ENCODE measurements around the gene ZDHHC8. TPM values are rescaled to one million over a fixed set of nuclear protein-coding genes. Genes with fewer than 3 reads are reported as not detected.

Gene ZDHHC8
- total RNA-seq, 1 donor = 12.7 TPM

DNA sequence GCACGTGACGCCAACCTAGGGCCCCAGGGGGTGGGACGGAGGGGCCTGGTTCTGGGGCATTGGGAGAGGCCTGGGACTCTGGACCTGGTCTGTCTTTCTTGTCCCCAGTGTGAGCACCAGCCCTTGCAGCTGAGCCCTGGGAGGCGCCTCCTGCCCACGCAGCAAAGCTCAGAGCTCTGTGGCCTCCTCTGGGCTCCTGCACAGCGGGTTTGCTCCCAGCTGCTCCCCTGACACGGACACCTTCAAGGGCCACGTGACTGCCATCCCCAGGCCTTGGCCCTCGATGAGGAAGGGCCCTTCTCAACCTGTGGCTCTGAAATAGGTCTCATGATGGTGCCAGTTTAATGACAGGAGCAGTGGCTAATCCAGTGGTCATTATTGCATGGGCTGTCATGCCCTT is 50.8 kb downstream of the ZDHHC8 start:
- no peak for DNase-seq (ENCODE audit: low read depth)
- no peak overlapping the region for H3K4me3 ChIP-seq (ENCODE audit: low read depth, low read length)
- TF ChIP-seq, protein P1, sequence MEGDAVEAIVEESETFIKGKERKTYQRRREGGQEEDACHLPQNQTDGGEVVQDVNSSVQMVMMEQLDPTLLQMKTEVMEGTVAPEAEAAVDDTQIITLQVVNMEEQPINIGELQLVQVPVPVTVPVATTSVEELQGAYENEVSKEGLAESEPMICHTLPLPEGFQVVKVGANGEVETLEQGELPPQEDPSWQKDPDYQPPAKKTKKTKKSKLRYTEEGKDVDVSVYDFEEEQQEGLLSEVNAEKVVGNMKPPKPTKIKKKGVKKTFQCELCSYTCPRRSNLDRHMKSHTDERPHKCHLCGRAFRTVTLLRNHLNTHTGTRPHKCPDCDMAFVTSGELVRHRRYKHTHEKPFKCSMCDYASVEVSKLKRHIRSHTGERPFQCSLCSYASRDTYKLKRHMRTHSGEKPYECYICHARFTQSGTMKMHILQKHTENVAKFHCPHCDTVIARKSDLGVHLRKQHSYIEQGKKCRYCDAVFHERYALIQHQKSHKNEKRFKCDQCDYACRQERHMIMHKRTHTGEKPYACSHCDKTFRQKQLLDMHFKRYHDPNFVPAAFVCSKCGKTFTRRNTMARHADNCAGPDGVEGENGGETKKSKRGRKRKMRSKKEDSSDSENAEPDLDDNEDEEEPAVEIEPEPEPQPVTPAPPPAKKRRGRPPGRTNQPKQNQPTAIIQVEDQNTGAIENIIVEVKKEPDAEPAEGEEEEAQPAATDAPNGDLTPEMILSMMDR (IDR thresholded peaks at IDR 0.05; ENCODE audit: insufficient read depth, low read length) = no peak

DNA sequence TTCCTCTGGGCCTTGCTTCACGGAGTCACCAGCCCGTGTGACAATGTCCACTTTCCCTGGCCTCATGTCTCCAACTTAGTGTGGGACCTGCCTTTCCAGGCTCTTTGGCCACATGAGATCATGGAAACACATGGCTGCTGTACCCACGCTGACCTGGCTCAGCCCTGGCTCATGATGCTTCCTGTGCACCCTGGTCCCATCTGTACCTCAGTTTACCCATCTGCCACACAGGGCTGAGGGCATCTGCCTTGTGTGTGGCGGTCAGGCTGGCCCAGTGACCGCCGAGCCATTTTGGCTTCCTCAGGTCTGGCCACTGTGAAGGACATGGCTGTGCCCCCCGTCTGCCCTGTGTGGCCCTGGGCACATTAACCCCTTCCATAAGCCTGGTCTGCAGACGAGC is 51.5 kb downstream of the ZDHHC8 start:
- TF ChIP-seq, protein P1 (IDR thresholded peaks at IDR 0.05; ENCODE audit: insufficient read depth, low read length) = no peak
- no peak for DNase-seq (ENCODE audit: low read depth)
- H3K4me3 ChIP-seq (ENCODE audit: low read depth, low read length) = no peak overlapping the region

DNA sequence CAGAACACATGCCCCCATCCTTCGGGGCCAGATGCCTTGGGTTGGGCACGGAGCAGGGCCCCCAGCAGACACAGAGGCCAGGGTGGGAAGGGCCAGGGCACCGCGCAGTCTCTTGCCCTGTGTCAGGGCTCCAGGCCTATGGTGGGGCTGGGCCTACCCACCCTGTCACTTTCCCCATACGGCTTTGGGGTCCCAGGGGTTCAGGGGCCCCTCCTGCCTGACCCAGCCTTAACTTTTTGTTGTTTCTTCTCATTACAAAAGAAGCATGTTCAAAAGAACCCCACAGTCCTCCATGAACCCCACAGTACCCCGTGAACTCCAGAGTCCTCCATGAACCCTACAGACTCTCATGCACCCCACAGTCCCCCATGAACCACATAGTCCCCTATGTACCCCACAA is 52.2 kb downstream of the ZDHHC8 start:
- TF ChIP-seq, protein P1 (IDR thresholded peaks at IDR 0.05; ENCODE audit: insufficient read depth, low read length) = no peak
- no peak overlapping the region for H3K4me3 ChIP-seq (ENCODE audit: low read depth, low read length)
- DNase-seq (ENCODE audit: low read depth) = no peak

DNA sequence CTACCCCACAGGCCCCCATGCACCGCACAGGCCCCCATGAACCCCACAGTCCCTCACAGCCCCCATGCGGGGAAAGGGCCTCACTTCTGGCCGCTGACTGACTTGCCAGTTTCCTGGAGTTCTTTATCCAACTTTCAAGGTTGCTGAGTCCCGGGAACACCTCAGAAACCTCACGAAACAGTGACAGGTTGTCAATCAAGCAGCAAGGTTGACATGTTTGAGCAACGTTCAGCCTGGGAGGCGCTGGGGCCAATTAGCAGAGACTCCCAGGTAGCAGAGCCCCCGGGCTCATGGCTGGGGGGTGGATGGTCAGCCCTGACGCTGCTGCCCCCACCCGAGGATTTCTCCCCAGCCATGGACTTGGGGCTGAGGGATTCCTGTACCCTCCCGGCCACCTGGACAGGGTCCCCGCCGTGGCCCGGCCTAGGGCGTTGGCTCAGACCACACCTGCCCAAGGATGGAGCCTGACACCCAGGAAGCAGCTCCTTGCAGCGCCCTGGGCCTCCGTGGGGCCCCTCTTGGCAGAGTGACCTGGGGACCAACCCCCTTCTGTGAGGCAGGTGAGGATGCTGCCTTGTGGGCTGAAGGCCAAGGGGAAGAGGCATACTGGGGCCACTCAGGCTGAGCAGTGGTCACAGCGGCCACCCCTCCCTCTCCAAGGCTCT is 53.0 kb downstream of the ZDHHC8 start:
- TF ChIP-seq, protein P1 (IDR thresholded peaks at IDR 0.05; ENCODE audit: insufficient read depth, low read length) = no peak
- no peak overlapping the region for H3K4me3 ChIP-seq (ENCODE audit: low read depth, low read length)
- DNase-seq (ENCODE audit: low read depth) = no peak

DNA sequence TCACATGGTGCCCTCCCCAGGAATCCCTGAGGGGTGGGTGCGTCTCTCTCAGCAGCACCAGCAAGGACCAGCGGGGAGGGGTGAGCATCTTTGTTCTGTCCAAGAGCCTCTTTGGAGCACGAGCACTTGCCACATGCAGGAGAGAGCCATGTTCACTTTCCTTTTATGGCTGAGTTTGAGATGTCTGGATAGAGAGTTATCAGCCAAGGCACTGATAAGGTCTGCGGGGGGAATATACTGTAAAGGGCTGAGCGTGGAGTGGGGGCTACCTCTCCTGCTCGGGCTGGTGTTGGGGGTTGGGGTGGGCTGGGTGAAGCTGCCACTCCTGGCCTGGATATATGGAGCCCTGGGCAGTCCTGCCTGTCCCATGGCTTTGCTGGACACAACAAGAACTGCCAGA is 54.1 kb downstream of the ZDHHC8 start:
- H3K4me3 ChIP-seq (ENCODE audit: low read depth, low read length) = no peak overlapping the region
- TF ChIP-seq, protein P1 (IDR thresholded peaks at IDR 0.05; ENCODE audit: insufficient read depth, low read length) = no peak
- DNase-seq (ENCODE audit: low read depth) = no peak

DNA sequence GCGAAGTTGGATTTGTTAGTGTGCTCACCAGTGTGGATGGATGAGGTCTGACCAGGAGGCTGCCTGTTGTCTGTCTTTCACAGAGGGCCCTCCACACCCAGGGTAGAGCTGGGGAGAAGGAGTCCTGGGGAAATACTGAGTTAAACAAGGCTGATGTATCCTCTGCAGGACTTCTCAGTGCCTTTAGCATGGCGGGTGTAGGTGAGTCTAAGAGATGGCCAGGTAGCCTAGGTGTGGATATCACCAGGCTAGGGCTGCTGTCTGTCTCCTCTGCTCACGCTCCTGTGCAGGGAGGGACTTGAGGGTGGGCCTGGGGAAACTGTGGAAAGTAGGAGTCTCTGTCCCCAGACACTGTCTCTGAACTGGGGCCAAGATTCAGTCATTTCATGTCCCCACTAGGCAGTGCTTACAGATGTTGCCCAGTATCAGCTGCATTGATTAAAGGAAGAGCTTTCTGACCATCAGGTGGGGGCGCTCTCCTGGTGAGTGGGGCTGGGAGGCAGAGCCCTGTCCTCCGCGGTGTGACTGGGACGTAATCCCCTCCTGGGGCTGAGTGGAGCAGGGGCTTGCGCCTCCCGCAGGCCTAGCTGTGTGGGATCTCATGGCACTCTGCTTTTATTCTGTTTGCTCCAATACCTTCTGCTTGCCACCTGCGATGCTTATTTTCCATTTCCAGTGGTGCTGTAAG is 54.7 kb downstream of the ZDHHC8 start:
- no peak for DNase-seq (ENCODE audit: low read depth)
- TF ChIP-seq, protein P1 (IDR thresholded peaks at IDR 0.05; ENCODE audit: insufficient read depth, low read length) = no peak

More for the DNA sequence above, 54.7 kb downstream of the ZDHHC8 start:
- H3K4me3 ChIP-seq (ENCODE audit: low read depth, low read length) = no peak overlapping the region

Measured in fibroblast of the aortic adventitia (primary cell).